ENCODE data around the gene BLTP1. TPM values are rescaled to one million over a fixed set of nuclear protein-coding genes. Genes with fewer than 3 reads are reported as not detected.

BLTP1 gene
- total RNA-seq, 5 donors from 2014 or later (not counting 1 experiment from before 2014, with no cell fraction given), result 58.8 to 115 (median 65.3) TPM

DNA sequence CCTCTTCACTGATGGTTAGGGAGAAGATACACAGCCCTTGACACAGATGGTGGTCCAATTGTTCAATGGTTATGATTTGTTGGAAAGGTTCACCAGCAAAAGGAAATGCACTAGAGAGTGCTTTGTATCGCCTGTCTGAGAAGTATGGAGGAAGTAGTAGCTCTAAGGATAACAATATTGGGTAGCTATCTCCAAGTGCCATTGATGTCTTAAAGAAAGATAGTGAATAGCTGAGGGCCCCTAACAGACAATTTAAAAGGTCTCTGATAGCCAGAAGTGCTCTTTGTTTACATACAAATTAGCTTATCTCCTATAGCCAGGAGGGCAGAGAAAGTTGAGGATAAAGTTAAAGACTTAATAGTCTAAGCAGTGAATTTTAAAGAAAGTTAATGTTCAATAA is 33.9 kb upstream of the BLTP1 start:
- peaks cover 0 to 16% (median 9%) of the 10 kb centered on the region in 3 donors for H3K9me3 Mint-ChIP-seq
- H3K36me3 ChIP-seq (ENCODE audit: control insufficient read depth in 2 of 2, extremely low read depth in 1 of 2, insufficient read depth in 1 of 2, low read length in 1 of 2), result no peaks in the 10 kb centered on the region
- POLR2A ChIA-PET, result interaction anchor here in 1 of 2 donors (0.5 kb wide), 1 partner anchor 732 kb away, joined by 3 read pairs; no protein-coding TSS in a partner anchor
- no peak overlapping the region for H3K4me3 ChIP-seq (ENCODE audit: control insufficient read depth in 1 of 2, extremely low read depth in 1 of 2, low read length in 1 of 2)
- 75% methylated on average over 1 of the region's 1 CpG for WGBS (ENCODE audit: insufficient coverage)
- CTCF ChIA-PET, result no interaction called here
- no peak overlapping the region for H3K27ac ChIP-seq (ENCODE audit: low read length)
- H3K27me3 Mint-ChIP-seq, result no peaks in the 10 kb centered on the region
- H3K4me1 ChIP-seq (ENCODE audit: control insufficient read depth in 1 of 2, extremely low read depth in 1 of 2, insufficient read depth in 2 of 2, low read length in 2 of 2), result peaks cover 0 to 10% of the 10 kb centered on the region in 2 experiments
- ATAC-seq (replicated peaks in 1 of 4) (peak in 3 of 4 experiments; percentile 58 to 64 (median 60)), DNase-seq (peak in 1 of 35 experiments; percentile 2)
- peak overlapping the region; percentile 62 to 88 for H3K27ac Mint-ChIP-seq
- no peaks in the 10 kb centered on the region for H3K9me3 ChIP-seq
- H3K36me3 Mint-ChIP-seq, result no peaks in the 10 kb centered on the region
- no peak overlapping the region for H3K4me3 Mint-ChIP-seq
- H3K27me3 ChIP-seq (replicated peaks in 1 of 2; ENCODE audit: control insufficient read depth in 2 of 2, extremely low read depth in 1 of 2, insufficient read depth in 2 of 2, low read length in 1 of 2), result no peaks in the 10 kb centered on the region
- peaks cover 22 to 24% (median 22%) of the 10 kb centered on the region in 3 donors for H3K4me1 Mint-ChIP-seq

DNA sequence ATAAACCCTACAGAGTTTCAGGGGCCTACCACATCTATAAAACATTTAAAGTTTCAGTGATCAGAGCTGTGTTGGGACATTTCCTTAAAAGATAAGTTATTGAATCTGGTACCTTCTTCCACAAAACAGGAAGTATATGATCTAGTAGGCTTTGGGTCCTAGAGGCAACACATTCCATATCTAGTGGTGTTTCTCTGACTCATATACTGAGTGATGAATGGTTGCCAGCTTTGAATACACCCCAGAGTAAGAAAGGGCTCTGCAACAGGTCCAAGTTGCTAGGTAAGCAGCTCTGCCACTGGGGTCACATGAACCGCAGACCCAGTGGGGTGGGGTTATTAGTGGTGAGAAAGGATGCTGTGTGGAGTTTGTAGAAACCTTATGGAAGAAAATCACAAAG is 32.4 kb upstream of the BLTP1 start:
- H3K9me3 Mint-ChIP-seq, result peaks cover 0 to 28% (median 11%) of the 10 kb centered on the region in 3 donors
- Histone ChIP-seq H3K27me3 (replicated peaks in 1 of 2; ENCODE audit: control insufficient read depth in 2 of 2, extremely low read depth in 1 of 2, insufficient read depth in 2 of 2, low read length in 1 of 2) (no peaks in the 10 kb centered on the region), H3K4me1 (ENCODE audit: control insufficient read depth in 1 of 2, extremely low read depth in 1 of 2, insufficient read depth in 2 of 2, low read length in 2 of 2) (peaks cover 0 to 10% of the 10 kb centered on the region in 2 experiments), H3K9me3 (no peaks in the 10 kb centered on the region), H3K36me3 (ENCODE audit: control insufficient read depth in 2 of 2, extremely low read depth in 1 of 2, insufficient read depth in 1 of 2, low read length in 1 of 2) (no peaks in the 10 kb centered on the region), H3K27ac (ENCODE audit: low read length) (no peak overlapping the region), H3K4me3 (ENCODE audit: control insufficient read depth in 1 of 2, extremely low read depth in 1 of 2, low read length in 1 of 2) (no peak overlapping the region)
- WGBS (ENCODE audit: insufficient coverage), result 100% methylated on average over 1 of the region's 1 CpG
- H3K4me1 Mint-ChIP-seq, result peaks cover 22 to 24% (median 22%) of the 10 kb centered on the region in 3 donors
- ATAC-seq (replicated peaks in 1 of 4) (no peak), DNase-seq (no peak)
- no peak overlapping the region for H3K27ac Mint-ChIP-seq
- H3K27me3 Mint-ChIP-seq, result no peaks in the 10 kb centered on the region
- CTCF ChIA-PET, result interaction anchor here in 1 of 2 donors (0.7 to 1.2 kb wide), 2 partner anchors 11 to 1394 kb away, joined by 3 read pairs; no protein-coding TSS in a partner anchor
- H3K36me3 Mint-ChIP-seq, result peaks cover 8% of the 10 kb centered on the region
- POLR2A ChIA-PET, result no interaction called here
- H3K4me3 Mint-ChIP-seq, result no peak overlapping the region

DNA sequence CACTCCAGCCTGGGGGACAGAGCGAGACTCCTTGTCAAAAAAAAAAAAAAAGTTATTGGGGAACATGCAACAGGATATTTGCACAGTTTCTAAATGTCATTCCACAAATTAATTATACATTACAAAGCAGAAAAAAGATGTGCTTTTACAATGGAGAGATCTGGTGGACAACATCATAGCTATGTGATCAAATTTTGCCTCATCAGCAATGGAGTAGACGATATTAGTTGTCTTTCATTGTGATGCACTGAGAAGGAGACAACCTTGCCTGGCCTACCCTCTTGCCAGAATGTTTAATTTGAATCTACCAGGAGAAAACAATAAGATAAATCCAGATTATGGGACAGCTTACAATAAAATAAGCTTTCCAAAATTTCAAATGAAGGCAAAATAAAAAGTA is 30.5 kb upstream of the BLTP1 start:
- DNase-seq, result no peak
- WGBS (ENCODE audit: insufficient coverage), result no CpG with 5 or more reads among the region's 2 CpGs
- H3K27me3 ChIP-seq (replicated peaks in 1 of 2; ENCODE audit: control insufficient read depth in 2 of 2, extremely low read depth in 1 of 2, insufficient read depth in 2 of 2, low read length in 1 of 2), result no peaks in the 10 kb centered on the region
- Mint-ChIP-seq H3K4me1 (peaks cover 19 to 22% (median 20%) of the 10 kb centered on the region in 3 donors), H3K4me3 (no peak overlapping the region), H3K27ac (no peak overlapping the region), H3K27me3 (no peaks in the 10 kb centered on the region), H3K9me3 (peaks cover 0 to 29% (median 11%) of the 10 kb centered on the region in 3 donors), H3K36me3 (peaks cover 8% of the 10 kb centered on the region)
- no peaks in the 10 kb centered on the region for H3K9me3 ChIP-seq
- no peaks in the 10 kb centered on the region for H3K36me3 ChIP-seq (ENCODE audit: control insufficient read depth in 2 of 2, extremely low read depth in 1 of 2, insufficient read depth in 1 of 2, low read length in 1 of 2)
- H3K27ac ChIP-seq (ENCODE audit: low read length), result no peak overlapping the region
- H3K4me1 ChIP-seq (ENCODE audit: control insufficient read depth in 1 of 2, extremely low read depth in 1 of 2, insufficient read depth in 2 of 2, low read length in 2 of 2), result peaks cover 0 to 8% of the 10 kb centered on the region in 2 experiments
- ChIA-PET CTCF (no interaction called here), POLR2A (no interaction called here)
- ATAC-seq (replicated peaks in 1 of 4), result no peak
- H3K4me3 ChIP-seq (ENCODE audit: control insufficient read depth in 1 of 2, extremely low read depth in 1 of 2, low read length in 1 of 2), result no peak overlapping the region

DNA sequence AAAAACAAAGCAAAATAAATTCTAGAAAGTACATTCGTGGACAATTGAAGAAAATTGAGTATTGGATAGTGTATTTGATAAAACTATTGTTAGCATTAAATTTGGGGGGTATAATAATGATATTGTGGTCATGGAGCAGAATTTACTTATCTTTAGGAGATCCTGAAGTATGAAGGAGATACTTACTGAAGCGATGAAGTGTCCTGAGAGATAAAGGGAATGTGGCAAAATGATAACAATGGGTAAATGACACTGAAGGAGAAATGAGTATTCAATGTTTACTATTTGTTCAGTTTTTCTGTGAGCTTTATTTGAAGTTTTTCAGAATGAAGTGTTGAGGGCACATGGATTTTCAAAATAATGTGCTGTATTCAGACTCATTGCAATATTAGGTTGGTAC is 30.0 kb upstream of the BLTP1 start:
- Histone ChIP-seq H3K4me1 (ENCODE audit: control insufficient read depth in 1 of 2, extremely low read depth in 1 of 2, insufficient read depth in 2 of 2, low read length in 2 of 2) (peaks cover 0 to 5% of the 10 kb centered on the region in 2 experiments), H3K27ac (ENCODE audit: low read length) (no peak overlapping the region), H3K4me3 (ENCODE audit: control insufficient read depth in 1 of 2, extremely low read depth in 1 of 2, low read length in 1 of 2) (no peak overlapping the region), H3K27me3 (replicated peaks in 1 of 2; ENCODE audit: control insufficient read depth in 2 of 2, extremely low read depth in 1 of 2, insufficient read depth in 2 of 2, low read length in 1 of 2) (no peaks in the 10 kb centered on the region), H3K36me3 (ENCODE audit: control insufficient read depth in 2 of 2, extremely low read depth in 1 of 2, insufficient read depth in 1 of 2, low read length in 1 of 2) (no peaks in the 10 kb centered on the region), H3K9me3 (no peaks in the 10 kb centered on the region)
- DNase-seq, result no peak
- Mint-ChIP-seq H3K36me3 (peaks cover 8% of the 10 kb centered on the region), H3K27me3 (no peaks in the 10 kb centered on the region), H3K9me3 (peaks cover 0 to 29% (median 11%) of the 10 kb centered on the region in 3 donors), H3K4me1 (peaks cover 14 to 17% (median 15%) of the 10 kb centered on the region in 3 donors), H3K4me3 (no peak overlapping the region), H3K27ac (no peak overlapping the region)
- CTCF ChIA-PET, result no interaction called here
- no peak for ATAC-seq (replicated peaks in 1 of 4)
- 100% methylated on average over 2 of the region's 2 CpGs for WGBS (ENCODE audit: insufficient coverage)
- POLR2A ChIA-PET, result no interaction called here

DNA sequence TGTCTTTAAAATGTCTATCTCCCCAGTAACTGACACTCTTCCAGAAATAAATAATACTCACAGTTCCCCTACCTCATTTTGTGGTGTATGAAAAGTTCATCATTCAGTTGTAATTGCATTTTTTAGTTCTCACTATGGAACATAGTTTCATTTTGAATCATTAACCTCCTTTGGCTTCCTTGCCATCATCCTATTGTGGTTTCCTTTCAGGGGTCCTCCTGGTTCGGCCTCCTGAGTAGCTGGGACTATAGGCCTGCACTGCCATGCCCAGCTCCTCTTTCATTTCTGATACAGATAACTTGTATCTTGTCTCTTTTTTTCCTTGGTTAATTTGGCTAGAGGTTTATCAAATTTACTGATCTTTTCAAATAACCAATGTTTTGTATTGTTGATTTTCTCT is 23.1 kb upstream of the BLTP1 start:
- H3K27ac ChIP-seq (ENCODE audit: low read length), result no peak overlapping the region
- Mint-ChIP-seq H3K27ac (no peak overlapping the region), H3K36me3 (peaks cover 3% of the 10 kb centered on the region), H3K9me3 (peaks cover 0 to 15% (median 5%) of the 10 kb centered on the region in 3 donors), H3K4me3 (no peak overlapping the region), H3K4me1 (peaks cover 21 to 35% (median 21%) of the 10 kb centered on the region in 3 donors), H3K27me3 (no peaks in the 10 kb centered on the region)
- no peak overlapping the region for H3K4me3 ChIP-seq (ENCODE audit: control insufficient read depth in 1 of 2, extremely low read depth in 1 of 2, low read length in 1 of 2)
- WGBS (ENCODE audit: insufficient coverage), result no CpG with 5 or more reads among the region's 1 CpG
- no peaks in the 10 kb centered on the region for H3K27me3 ChIP-seq (replicated peaks in 1 of 2; ENCODE audit: control insufficient read depth in 2 of 2, extremely low read depth in 1 of 2, insufficient read depth in 2 of 2, low read length in 1 of 2)
- no peak for DNase-seq
- ATAC-seq (replicated peaks in 1 of 4), result no peak
- ChIA-PET POLR2A (interaction anchor here in 1 of 2 donors (0.7 kb wide), 1 partner anchor 1004 kb away, joined by 3 read pairs; no protein-coding TSS in a partner anchor), CTCF (interaction anchor here in 1 of 2 donors (0.5 to 0.7 kb wide), 2 partner anchors 23 to 449 kb away, joined by 3 to 5 read pairs; no protein-coding TSS in a partner anchor)
- peaks cover 3 to 5% of the 10 kb centered on the region in 2 experiments for H3K4me1 ChIP-seq (ENCODE audit: control insufficient read depth in 1 of 2, extremely low read depth in 1 of 2, insufficient read depth in 2 of 2, low read length in 2 of 2)
- H3K36me3 ChIP-seq (ENCODE audit: control insufficient read depth in 2 of 2, extremely low read depth in 1 of 2, insufficient read depth in 1 of 2, low read length in 1 of 2), result no peaks in the 10 kb centered on the region
- no peaks in the 10 kb centered on the region for H3K9me3 ChIP-seq

DNA sequence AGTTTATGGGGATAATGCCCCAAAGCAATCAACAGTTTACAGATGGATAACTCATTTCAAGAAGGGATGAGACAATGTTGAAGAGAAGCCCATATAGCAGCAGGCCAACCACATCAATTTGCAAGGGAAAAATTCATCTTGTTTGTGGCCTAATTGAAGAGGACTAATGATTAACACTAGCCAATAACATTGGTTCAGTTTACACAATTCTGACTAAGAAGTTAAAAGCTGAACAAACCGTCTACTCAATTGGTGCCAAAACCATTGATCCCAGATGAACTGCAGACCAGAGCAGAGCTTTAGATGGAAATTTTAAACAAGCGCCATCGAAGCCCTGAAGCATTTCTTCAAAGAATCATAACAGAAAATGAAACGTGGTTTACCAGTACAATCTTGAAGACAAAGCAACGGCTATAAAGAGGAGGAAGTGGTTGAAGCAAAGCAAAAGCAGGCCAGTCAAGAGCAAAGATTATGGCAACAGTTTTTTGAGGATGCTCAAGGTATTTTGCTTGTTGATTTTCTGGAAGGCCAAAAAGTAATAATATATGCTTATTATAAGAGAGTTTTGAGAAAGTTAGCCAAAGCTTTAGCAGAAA is 20.5 kb upstream of the BLTP1 start:
- Histone ChIP-seq H3K36me3 (ENCODE audit: control insufficient read depth in 2 of 2, extremely low read depth in 1 of 2, insufficient read depth in 1 of 2, low read length in 1 of 2) (no peaks in the 10 kb centered on the region), H3K9me3 (no peaks in the 10 kb centered on the region), H3K27ac (ENCODE audit: low read length) (peak overlapping the region; percentile 68), H3K27me3 (replicated peaks in 1 of 2; ENCODE audit: control insufficient read depth in 2 of 2, extremely low read depth in 1 of 2, insufficient read depth in 2 of 2, low read length in 1 of 2) (no peaks in the 10 kb centered on the region), H3K4me1 (ENCODE audit: control insufficient read depth in 1 of 2, extremely low read depth in 1 of 2, insufficient read depth in 2 of 2, low read length in 2 of 2) (peaks cover 3 to 5% of the 10 kb centered on the region in 2 experiments), H3K4me3 (ENCODE audit: control insufficient read depth in 1 of 2, extremely low read depth in 1 of 2, low read length in 1 of 2) (no peak overlapping the region)
- H3K27ac Mint-ChIP-seq, result peak overlapping the region; percentile 84 to 96
- H3K9me3 Mint-ChIP-seq, result peaks cover 0 to 11% (median 5%) of the 10 kb centered on the region in 3 donors
- ATAC-seq (replicated peaks in 1 of 4) (peak; percentile 83 to 95 (median 94)), DNase-seq (peak in 1 of 35 experiments; percentile 49)
- H3K27me3 Mint-ChIP-seq, result no peaks in the 10 kb centered on the region
- peak overlapping the region in 2 of 3 donors; percentile 1 for H3K4me3 Mint-ChIP-seq
- WGBS (ENCODE audit: insufficient coverage), result 21% methylated on average over 5 of the region's 5 CpGs
- H3K36me3 Mint-ChIP-seq, result no peaks in the 10 kb centered on the region
- ChIA-PET POLR2A (no interaction called here), CTCF (interaction anchor here in 1 of 2 donors (1.5 kb wide), 1 partner anchor 11 kb away, joined by 3 read pairs; no protein-coding TSS in a partner anchor)
- H3K4me1 Mint-ChIP-seq, result peaks cover 21 to 35% (median 21%) of the 10 kb centered on the region in 3 donors

All from T-cell (primary cell).